Measurements from ENCODE around the gene NKPD1. TPM values are rescaled to one million over a fixed set of nuclear protein-coding genes. Genes with fewer than 3 reads are reported as not detected.

Gene NKPD1
- total and polyA plus RNA-seq, 10 donors, result 0.17 to 0.77 (median 0.21) TPM; not detected in 1

GRCh38 chr19:45145270-45146189 is 15.3 kb downstream of the NKPD1 start:
- Histone ChIP-seq H3K4me1 (no peaks in the 10 kb centered on the region), H3K27me3 (replicated peaks in 1 of 7) (peaks cover 0 to 2% (median 0%) of the 10 kb centered on the region in 7 donors), H3K36me3 (peaks cover 0 to 85% (median 48%) of the 10 kb centered on the region in 6 donors), H3K4me3 (no peak overlapping the region), H3K27ac (no peak overlapping the region), H3K9me3 (no peaks in the 10 kb centered on the region)
- WGBS, 5 donors, result 93 to 98% (median 95%) methylated on average over 38 to 52 of the region's 54 CpGs
- DNase-seq, result no peak
- intact Hi-C loops (cut with DNase I; ENCODE audit: low total_unique reads), result no loop called here
- TF ChIP-seq, protein P1, sequence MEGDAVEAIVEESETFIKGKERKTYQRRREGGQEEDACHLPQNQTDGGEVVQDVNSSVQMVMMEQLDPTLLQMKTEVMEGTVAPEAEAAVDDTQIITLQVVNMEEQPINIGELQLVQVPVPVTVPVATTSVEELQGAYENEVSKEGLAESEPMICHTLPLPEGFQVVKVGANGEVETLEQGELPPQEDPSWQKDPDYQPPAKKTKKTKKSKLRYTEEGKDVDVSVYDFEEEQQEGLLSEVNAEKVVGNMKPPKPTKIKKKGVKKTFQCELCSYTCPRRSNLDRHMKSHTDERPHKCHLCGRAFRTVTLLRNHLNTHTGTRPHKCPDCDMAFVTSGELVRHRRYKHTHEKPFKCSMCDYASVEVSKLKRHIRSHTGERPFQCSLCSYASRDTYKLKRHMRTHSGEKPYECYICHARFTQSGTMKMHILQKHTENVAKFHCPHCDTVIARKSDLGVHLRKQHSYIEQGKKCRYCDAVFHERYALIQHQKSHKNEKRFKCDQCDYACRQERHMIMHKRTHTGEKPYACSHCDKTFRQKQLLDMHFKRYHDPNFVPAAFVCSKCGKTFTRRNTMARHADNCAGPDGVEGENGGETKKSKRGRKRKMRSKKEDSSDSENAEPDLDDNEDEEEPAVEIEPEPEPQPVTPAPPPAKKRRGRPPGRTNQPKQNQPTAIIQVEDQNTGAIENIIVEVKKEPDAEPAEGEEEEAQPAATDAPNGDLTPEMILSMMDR (IDR thresholded peaks at IDR 0.05 in 8 of 11, conservative IDR thresholded peaks at IDR 0.05 in 3 of 11), result no peak
- TF ChIP-seq POLR2A (IDR thresholded peaks at IDR 0.05), result no peak
- TF ChIP-seq POLR2AphosphoS5 (IDR thresholded peaks at IDR 0.05), result no peak

GRCh38 chr19:45144431-45145269 is 16.1 kb downstream of the NKPD1 start:
- H3K4me3 ChIP-seq, result no peak overlapping the region
- no peaks in the 10 kb centered on the region for H3K9me3 ChIP-seq
- peaks cover 0 to 94% (median 50%) of the 10 kb centered on the region in 6 donors for H3K36me3 ChIP-seq
- DNase-seq, result no peak
- no peaks in the 10 kb centered on the region for H3K4me1 ChIP-seq
- no peaks in the 10 kb centered on the region for H3K27me3 ChIP-seq (replicated peaks in 1 of 7)
- intact Hi-C loops (cut with DNase I; ENCODE audit: low total_unique reads), result no loop called here
- 95 to 97% (median 97%) methylated on average over 45 to 53 of the region's 53 CpGs for WGBS, 5 donors
- H3K27ac ChIP-seq, result no peak overlapping the region
- TF ChIP-seq POLR2AphosphoS5 (IDR thresholded peaks at IDR 0.05) (no peak), POLR2A (IDR thresholded peaks at IDR 0.05) (no peak)
- TF ChIP-seq, protein P1 (IDR thresholded peaks at IDR 0.05 in 8 of 11, conservative IDR thresholded peaks at IDR 0.05 in 3 of 11), result no peak

GRCh38 chr19:45142726-45143110 is 18.1 kb downstream of the NKPD1 start:
- WGBS, 5 donors, result 90 to 95% (median 91%) methylated on average over 9 of the region's 9 CpGs
- H3K27me3 ChIP-seq (replicated peaks in 1 of 7), result no peaks in the 10 kb centered on the region
- intact Hi-C loops (cut with DNase I; ENCODE audit: low total_unique reads), result no loop called here

More at GRCh38 chr19:45142726-45143110, 18.1 kb downstream of the NKPD1 start:
- Histone ChIP-seq H3K9me3 (no peaks in the 10 kb centered on the region), H3K36me3 (peaks cover 0 to 81% (median 50%) of the 10 kb centered on the region in 6 donors), H3K27ac (no peak overlapping the region), H3K4me3 (no peak overlapping the region), H3K4me1 (peaks cover 0 to 11% (median 6%) of the 10 kb centered on the region in 6 donors)
- TF ChIP-seq POLR2A (IDR thresholded peaks at IDR 0.05) (no peak), POLR2AphosphoS5 (IDR thresholded peaks at IDR 0.05) (no peak)
- TF ChIP-seq, protein P1 (IDR thresholded peaks at IDR 0.05 in 8 of 11, conservative IDR thresholded peaks at IDR 0.05 in 3 of 11), result no peak
- DNase-seq, result no peak

All from spleen (tissue), 11 donors.